ENCODE measurements around the gene HELQ.

GRCh38 chr4:83449009-83449408 is 6.6 kb downstream of the HELQ start:
- TF ChIP-seq CTCF (conservative IDR thresholded peaks at IDR 0.05; ENCODE audit: low read depth, low read length), result no peak
- no peak for TF ChIP-seq RFX5 (IDR thresholded peaks at IDR 0.05; ENCODE audit: low read depth, low read length)
- no peak for TF ChIP-seq POLR2A (IDR thresholded peaks at IDR 0.05; ENCODE audit: low read depth, low read length)
- no peak for TF ChIP-seq MXI1 (IDR thresholded peaks at IDR 0.05; ENCODE audit: borderline replicate concordance, low read depth, low read length)
- no peak for TF ChIP-seq USF2 (IDR thresholded peaks at IDR 0.05; ENCODE audit: low read depth, low read length)
- no peak for TF ChIP-seq CEBPB (IDR thresholded peaks at IDR 0.05; ENCODE audit: low read depth, low read length)
- TF ChIP-seq MAZ (IDR thresholded peaks at IDR 0.05; ENCODE audit: borderline replicate concordance, low read depth, low read length), result no peak

Data from IMR-90 (cell line).